UCSD-AML1 (cell line): ENCODE results near the gene TTC21B.

ENCODE experiments used
- DNase-seq: peaks from one replicate; lab custom pipeline; 2025; ENCODE audit not compliant: unreplicated experiment; lab: John Stamatoyannopoulos, UW

The TTC21B gene

DNA sequence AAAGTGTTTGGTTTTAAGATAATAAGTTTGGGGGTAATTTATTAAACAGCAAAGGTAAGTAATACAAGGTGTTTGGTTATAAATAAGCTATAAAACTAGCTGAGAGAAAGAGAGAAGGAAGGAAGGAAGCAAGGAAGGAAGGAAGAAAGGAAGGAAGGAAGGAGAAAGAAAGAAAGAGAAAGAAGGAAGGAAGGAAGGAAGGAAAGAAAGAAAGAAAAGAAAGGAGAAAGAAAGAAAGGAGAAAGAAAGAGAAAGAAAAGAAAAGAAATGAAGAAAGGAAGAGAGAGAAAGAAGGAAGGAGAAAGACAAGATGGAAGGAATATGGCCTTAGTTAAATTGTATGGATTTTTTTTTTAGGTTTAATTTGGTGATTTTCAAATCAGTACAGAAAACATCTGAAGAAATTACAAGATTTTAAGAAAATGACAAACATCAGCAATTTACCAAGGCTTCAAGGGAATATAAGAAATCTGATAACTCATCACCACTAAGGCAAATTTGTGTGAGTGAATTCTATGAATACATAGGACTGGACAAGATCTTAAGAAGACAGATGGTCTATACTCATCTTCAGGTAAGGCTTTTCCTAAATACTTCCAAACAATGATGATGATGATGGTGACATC, 113.1 kb downstream of the TTC21B start:
- DNase-seq = no peak

DNA sequence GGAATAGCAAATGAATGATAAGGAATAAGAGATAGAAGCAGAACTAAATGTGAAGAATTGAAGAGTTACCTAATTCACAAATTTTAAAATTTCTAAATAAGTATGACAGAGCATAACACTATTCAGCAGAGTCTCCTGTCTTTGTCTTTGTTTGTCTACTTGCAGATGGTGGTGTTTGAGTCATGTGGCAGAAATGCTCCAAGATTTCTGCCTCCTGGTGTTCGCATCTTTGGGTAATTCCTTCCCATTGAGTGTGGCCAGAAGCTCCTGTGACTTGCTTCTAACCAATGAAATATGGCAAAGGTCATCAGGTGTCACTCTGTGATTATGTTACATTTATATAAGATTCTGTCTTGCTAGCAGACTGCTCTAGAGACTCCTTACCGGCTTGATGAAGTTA, 114.0 kb downstream of the TTC21B start:
- no peak for DNase-seq

DNA sequence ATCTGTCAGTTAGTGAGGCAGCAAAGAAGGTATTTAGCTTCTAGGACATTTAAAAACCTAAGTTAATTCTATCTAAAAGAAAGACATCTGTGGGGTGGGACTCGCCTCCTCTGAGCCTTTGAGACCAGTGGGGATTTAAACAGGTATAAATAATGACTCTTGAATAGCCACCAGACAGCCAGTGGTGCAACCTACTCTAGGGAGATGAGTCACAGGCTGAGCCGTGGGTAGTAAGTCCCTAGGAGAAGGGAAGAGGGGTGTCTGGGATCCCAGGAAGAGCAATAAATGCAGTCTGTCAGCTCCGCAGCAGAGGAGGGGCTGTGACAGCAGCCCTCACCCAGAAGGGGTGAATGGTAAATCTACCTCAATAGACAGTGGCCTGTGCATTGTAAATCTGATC, 116.5 kb downstream of the TTC21B start:
- no peak for DNase-seq

DNA sequence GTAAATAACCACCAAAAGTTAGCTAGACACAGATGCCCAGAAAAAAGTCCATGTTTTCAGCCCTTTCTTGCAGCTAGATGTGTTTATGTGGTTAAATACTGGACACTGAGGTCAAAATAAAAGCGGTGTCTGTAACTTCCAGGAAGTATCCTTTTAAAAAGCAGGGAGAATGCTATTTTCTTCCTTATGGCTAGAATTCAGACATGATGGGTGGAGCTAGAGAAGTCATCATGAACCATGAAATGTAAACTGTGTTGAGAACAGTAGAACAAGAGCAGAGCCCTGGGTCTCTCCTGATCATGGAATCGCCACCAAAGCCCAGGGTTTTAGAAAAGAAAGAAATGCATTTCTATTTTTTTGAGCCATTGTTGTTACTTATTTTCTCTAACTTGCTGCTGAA, 118.2 kb downstream of the TTC21B start:
- DNase-seq = no peak

DNA sequence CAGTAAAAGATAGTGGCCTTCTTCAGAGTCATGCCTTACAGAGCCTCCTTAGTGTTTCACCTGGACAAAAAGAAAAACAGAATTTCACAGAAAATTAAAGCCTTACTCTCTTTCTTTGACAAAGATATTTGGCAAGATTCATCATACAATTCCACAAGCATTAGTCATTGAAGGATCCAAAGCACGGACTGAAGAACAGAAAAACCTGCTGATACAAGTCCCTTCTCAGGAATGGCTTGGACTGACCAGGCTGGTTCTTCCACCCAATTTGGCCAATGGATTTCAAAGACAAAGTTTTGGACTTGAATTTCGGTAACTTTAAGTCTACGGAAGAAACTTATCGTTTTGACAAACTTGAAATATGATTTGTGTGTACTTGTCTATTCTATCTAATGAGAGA, 120.4 kb downstream of the TTC21B start:
- DNase-seq = no peak

DNA sequence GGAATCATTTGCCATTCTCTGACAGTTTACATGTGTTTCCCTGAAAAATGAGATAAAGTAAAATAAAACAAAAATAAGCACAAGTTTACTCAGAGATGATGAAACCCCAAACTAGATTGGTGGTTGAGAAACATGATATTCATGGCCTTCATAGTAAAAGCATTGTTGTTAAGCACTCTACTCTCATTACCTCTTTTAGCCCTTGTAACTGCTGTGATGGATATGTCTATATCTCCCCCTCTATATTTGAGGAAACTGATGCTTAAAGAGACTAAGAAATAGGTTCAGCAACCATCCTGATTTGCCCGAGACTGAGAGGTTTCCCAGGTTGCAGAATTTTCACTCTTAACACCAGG, 125.7 kb downstream of the TTC21B start:
- no peak for DNase-seq

DNA sequence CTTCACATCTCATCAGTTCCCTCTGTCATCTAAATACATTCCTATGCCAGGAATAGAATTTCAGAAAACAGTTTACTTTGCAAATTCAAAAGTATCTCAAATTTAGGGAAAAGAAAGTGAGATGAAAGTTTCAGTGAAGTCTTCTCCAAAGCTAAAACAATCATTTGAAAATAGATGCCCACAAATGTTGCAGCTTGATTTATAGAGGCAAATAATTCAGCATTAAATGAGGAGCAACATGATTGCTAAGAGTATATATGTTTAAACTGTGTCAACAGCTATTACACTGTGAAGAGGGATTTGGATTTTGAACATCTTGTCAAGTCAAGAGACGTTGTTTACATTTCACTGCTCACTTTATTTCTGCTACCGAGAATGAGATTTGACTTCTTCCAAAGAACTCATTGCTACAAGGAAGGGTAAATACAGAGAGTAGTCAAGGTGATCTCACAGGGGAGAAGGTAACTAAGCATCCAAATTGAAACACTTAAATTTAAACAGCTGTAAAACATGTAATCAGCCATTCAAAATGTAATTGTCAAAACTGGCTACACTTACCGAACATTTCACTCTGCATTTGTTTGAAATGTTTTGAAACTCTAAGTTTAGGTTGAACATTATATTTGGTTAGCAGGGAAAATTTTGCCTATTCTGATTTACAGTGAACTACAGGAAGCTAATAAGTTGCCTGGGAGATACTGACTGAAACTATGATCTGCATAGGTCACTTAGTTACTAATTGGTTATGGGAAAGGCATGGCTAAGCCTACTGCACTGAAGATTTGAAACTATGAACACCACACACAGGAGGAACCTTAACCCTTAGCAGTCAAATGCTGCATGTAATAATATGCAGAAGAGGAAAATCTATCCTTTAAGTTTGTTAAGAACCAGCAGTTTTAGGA, 126.3 kb downstream of the TTC21B start:
- no peak for DNase-seq

DNA sequence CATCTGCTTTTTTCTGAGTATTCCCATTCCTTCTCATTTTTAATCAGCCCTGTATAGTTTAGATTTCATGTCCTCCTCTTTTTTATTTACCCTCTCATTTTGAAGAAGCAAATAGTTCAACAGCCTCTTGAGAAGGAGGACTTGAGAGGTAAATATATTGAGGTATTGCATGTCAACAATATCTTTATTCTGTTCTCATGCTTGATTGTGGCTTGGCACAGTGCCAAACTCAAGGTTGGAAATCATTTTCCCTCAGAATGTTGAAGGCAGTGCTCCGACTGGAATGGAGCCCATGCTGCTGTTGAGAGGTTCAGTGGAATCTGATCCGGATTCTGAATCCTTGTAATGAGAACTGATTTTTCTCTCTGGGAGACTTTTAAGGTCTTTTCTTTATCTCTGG, 128.5 kb downstream of the TTC21B start:
- DNase-seq = no peak
